ENCODE measurements around the gene SORCS2.

SORCS2 gene

GRCh38 chr4:7462509-7462971 lies 270.2 kb downstream of the SORCS2 start:
- no peak for DNase-seq

DNA sequence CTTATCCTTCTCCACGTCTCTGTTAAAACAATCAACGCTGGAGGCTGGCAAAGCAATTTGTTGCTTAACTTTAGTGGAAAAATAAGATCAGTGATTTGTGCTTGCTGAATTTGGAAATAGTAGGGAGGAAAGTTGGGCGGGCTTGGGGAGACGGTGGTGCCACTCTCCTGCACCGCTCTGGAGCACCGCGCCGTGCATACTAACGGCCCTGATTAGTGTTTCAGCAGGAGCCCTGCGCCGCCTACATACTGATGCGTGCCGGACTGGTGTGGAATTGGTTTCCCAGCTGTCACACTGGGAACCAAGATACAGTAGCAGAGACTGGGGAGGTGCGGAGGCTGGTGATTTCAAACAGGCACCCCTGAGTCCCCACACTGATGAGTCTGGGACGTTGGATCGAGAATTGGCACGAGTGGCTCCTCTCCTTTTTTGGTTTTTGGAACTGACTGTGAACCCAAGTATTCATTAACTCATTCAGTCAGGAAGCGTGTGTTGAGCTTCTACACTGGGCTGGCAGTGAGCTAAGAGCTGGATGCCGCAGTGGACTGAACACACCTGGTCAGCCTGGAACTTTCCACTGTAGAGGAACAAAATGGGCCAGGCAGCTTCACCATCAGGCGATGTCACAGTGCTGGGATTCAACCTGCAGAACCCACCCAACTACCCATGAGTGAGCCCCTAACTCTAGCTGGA lies 271.4 kb downstream of the SORCS2 start:
- DNase-seq: no peak

DNA sequence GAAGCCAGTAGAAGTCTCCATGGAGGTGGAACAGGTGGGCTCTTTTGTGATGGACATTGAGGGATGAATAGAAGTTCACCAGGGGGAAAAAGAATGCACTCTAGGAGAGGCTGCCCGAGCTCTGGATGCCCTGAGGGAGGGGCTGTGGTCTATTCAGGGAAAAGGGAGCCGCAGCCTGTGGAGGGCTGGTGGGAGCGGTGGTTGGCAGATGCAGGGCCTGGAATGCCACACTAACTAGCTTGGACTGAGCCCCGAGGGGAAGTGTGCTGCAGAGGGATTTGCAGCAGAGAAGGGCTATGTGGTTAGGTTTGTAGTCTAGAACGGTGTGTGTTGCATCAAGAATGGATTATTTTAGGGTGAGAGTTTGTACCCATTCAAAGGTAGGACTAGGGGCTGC lies 271.9 kb downstream of the SORCS2 start:
- no peak for DNase-seq

DNA sequence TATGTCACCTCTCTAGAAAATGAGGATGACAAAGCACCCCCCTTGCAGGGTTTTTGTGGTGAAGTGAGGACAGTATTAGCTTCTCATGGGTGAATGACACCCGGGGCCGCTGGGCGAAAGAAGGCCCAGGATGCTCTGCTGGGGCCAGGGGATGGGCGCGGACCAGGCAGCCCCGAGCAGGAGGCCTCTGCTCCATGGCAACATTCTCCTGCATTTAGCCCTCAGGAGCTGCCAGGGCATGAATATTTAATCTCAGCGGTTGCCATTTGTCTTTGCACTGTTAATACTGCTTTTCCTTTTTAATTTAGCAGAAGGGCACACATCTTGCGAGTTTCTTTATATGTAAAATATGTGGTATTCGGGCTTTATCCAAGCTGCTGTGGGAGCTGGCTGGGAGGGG lies 272.7 kb downstream of the SORCS2 start:
- DNase-seq: no peak

DNA sequence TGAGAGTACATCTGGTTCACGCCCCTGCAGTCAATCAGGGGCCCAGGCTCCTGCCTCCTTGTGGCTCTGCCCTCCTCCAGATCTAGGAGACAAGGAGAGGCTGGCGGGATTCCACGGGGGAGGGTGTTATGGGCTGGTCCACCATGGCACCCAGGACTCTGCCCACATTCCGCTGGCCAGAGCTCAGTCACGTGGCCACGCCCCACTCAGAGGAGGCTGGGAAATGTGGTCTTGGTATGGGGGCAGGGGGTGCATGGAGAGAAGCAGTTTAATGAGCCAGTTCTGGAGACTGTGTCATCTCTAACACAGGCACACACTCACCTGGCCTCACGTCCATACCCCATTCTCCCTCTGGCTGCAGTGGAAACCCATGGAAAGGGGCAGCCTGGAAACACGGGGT lies 273.9 kb downstream of the SORCS2 start:
- DNase-seq: no peak

- no peak for DNase-seq
These were observed 274.6 kb downstream of the SORCS2 start for GRCh38 chr4:7466904-7467303.

DNA sequence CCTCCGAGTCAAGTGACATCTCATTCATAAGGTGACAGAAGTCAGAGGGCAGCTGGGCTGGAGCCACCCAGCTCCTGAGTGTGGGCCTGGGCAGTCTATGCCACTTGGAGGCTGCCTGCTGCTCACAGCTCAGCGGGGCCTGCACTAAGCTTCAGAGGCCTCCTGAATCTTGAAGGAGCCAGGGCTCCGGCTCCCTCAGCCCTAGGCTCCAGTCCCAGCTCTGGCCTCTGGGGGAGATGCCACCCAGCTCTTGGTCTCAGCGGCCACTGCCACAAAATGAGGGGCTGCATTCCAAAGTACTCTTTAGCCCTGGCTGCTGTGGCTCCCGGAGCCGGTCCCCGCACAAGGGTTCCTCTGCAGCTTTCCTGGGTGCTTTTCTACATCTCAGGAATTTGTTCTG lies 275.1 kb downstream of the SORCS2 start:
- DNase-seq: no peak

DNA sequence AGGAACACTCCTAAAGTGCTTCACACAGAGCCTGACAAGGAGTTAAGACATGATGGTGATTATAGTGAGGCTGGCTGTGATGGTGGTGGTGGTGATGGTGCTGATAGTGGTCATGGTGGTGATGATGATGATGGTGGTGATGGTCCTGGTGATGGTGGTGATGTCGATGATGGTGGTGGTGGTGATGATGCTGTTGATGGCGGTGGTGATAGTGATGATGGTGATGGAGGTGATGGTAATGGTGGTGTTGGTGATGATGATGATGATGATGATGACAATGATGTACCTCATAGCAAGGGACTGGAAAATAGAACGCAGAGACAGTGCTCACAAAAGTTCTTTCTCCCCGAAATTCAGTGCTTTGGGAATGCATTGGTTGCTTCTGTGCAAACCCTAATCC lies 276.7 kb downstream of the SORCS2 start:
- no peak for DNase-seq

DNA sequence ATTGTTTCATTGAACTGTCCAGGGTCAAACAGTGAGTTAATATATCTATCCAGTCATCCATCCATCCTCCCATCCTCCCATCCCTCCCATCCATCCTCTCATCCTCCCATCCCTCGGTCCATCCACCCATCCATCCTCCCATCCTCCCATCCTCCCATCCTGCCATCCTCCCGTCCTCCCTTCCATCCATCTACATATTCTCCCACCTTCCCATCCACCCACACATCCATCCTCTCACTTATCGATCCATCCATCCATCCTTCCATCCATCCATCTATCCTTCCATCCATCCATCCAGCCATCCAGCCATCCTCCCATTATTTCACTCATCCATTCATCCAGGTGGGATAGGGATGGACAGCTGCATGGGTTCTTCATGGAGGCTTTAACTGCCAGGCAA lies 277.8 kb downstream of the SORCS2 start:
- DNase-seq: no peak

DNA sequence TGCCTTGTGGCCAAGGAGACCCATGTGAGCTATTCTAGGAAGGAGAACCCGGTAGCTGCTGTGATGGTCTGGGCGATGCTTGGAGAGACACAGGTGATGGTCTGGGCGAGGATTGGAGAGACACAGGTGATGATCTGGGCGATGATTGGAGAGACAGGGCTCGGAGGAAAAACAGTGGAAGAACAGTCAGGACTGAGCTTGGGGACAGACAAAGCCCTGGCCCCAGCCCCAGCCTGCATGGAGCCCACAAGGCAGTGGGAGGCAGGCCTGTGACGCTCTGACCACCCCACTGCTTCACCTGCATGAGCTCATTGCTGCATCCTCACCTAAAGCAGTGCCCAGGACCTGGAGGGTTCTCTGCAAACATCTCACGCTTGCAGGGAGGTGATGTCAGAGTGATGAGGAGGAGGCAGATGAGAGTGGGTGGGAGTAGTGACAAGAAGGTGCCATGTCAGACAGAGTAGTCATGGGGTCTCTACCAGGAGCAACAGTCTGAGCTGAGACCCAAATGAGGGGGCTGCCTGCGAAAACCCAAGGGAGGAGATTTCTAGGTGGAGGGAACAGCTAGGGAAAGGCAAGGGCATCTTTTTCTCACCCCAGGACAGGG lies 278.3 kb downstream of the SORCS2 start:
- no peak for DNase-seq

DNA sequence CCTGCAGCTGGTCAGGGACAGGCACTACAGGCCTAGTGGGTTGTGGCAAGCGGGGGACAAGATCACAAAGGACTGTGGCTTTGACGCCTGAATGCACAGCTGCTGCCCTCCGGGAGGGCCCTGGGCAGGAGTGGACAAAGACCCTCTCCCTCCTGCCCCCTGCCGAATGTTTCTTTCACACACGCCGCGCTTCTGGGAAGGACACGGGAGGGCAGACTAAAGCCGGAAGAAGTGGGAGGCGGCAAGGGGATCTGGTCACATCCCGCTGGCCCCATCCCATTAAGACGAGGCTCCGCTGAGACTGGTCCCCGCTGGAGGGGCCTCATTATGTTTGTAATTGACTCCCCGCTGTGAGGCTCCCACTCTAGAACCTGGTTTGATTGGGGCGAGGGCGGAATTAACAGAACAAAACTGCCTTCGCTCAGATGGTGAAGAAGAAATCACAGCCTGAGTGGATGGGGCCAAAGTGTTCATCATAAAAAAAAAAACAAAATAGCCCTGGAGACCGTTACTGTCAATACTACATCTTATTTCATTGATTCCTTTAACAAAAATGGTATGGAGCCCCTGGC lies 280.2 kb downstream of the SORCS2 start:
- DNase-seq: no peak

GRCh38 chr4:7473081-7473480 lies 280.7 kb downstream of the SORCS2 start:
- DNase-seq: no peak

- no peak for DNase-seq
These were observed 282.0 kb downstream of the SORCS2 start for GRCh38 chr4:7474320-7474719.

- no peak for DNase-seq
These were observed 282.9 kb downstream of the SORCS2 start for GRCh38 chr4:7475207-7475606.

DNA sequence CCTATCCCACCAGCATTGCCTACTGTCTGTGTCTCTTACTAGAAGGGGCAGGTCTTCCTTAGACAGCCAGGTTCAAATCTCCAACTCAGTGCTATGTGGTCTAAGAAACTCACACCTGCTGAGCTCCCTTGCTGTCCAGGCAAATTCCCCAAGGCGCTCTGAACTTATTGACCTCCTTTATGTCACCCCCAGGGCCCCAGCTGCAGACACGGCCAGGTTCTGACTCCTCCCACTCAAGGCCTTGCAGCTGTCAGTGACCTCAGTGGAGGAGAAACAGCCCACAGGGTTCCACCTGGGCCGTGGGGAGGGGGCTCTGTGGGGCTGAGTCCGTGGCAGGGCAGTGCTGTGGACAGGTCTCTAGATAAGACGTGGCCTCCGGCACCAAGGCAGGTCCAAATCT lies 284.5 kb downstream of the SORCS2 start:
- no peak for DNase-seq

GRCh38 chr4:7477695-7478094 lies 285.4 kb downstream of the SORCS2 start:
- DNase-seq: no peak

DNA sequence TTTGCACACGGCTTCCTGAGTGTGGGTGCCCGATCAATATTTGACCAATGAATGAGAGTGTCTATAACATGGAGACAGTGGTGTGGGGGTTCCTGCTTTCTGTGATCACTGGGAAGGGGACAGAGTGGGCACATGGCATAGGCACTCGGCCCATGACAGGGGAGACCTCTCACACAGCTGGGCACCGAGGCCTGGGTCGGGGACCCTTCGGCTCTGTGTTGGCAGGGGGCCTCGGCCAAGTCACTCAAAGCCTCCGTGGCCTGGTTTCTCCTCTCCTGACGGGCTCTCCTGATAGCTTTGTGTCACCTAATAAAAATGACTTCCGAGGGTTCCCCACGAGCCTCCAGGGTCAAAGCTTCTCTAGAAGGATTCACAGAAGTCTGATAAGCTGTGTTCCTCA lies 286.3 kb downstream of the SORCS2 start:
- no peak for DNase-seq

DNA sequence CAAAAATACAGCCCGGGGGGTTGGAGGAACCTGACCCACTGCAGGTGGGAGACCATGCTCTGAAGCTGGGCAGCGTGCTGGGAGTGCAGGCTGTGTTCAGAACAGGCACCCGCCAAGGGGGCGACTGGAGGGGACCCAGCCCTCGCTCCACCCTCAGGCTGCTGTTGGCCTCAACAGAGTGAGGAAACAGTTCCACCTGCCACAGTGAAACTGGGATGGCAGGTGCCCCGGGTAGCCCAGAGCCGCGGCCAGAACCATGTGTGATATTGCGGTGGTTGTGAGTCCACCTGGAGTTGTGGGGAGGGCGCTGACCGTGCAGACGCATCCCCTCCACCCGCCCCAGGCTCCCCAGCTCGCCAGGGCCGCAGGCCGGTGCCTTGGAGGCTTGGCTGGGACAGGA lies 288.1 kb downstream of the SORCS2 start:
- DNase-seq: no peak

- DNase-seq: no peak
These were observed 288.9 kb downstream of the SORCS2 start for GRCh38 chr4:7481227-7481626.

- no peak for DNase-seq
These were observed 292.8 kb downstream of the SORCS2 start for GRCh38 chr4:7485096-7485495.

DNA sequence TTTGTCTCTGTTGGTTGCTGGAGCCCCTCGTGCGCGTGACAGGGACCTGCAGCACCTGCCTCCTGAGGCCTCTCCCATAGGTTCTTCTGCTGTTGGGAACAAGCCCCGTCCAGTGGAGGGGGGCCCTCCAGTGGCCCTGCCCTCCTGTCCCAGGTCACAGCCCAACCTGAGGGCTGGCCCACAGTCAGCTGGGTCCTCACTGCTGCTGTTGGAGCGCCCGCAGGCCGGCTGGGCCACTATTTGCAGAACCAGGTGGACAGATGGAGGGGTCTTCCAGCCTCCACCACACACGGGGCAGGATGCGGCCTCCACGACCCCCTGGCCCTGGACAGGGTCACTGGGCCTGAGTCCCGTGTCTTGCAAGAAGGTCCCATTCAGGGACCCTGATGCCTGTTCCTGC lies 293.8 kb downstream of the SORCS2 start:
- DNase-seq: no peak

DNA sequence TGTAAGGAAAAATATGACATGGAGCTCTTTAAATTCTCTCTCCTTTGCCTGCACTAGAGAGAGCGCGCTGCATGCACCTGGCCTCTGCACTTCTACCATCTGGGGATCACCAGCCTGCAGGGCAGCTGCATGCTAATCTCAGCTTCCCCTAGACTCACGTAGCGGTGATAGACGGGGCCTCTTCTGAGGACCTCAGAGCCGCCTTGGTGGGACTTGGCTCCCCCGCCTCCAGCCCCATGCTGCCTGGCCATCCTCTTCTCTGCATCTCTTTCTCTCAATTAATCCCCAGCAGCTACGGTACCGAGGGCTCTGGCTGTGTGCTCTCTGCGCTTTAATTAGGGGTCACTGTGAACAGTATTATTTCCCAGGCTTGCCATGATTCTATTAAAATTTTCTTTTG lies 295.2 kb downstream of the SORCS2 start:
- no peak for DNase-seq

- no peak for DNase-seq
These were observed 295.8 kb downstream of the SORCS2 start for GRCh38 chr4:7487998-7488671.

- no peak for DNase-seq
These were observed 299.6 kb downstream of the SORCS2 start for GRCh38 chr4:7491915-7492314.
